Activated naive CD4-positive, alpha-beta T cell treated with Interleukin-2 at 50 U/mL for 16 hours (primary cell): ENCODE data around the gene NABP1.
A peak's percentile ranks its signal among the peaks of the same experiment; 100 is the strongest.

Source experiments
- DNase-seq: peaks from one replicate; pipeline ENCODE4 v3.0.0-alpha.2; 2020

Gene NABP1

DNA sequence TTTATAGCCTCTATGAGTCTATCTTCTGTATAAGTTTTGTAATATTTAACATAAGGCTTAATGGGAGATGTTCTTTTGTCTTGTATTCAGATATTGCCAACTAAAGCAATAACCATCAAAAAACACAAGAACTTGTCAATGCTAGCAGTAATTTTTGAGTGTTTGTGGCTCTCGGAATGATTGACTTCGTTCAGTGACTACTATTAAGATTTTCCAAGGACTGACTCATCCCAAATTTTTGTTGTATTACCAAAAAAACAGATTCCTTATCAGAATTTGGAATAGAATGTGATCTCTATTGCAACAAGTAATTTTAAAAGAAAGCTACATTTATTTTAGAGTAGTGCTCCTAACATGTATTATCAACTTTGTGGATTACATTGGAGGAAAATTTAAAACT lies 8.1 kb downstream of the NABP1 start:
- DNase-seq, result no peak

DNA sequence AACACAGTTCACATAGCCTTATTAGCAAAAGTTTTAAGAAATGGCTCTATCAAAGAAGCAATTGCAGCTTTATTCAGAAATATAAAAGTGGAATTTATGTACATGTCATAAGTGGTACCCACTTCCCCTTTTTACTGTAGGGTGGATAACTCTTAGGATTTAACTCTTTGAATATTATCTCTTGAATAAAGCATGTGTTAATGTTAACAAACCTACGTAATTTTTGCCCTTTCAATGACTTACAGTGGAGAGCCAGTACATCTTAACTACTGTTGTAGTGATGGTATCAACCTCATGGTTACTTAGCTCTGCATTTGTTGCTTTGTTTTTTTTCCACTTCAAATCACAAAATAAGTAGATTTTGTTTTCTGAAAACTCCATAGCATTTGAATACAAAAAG lies 8.8 kb downstream of the NABP1 start:
- no peak for DNase-seq

DNA sequence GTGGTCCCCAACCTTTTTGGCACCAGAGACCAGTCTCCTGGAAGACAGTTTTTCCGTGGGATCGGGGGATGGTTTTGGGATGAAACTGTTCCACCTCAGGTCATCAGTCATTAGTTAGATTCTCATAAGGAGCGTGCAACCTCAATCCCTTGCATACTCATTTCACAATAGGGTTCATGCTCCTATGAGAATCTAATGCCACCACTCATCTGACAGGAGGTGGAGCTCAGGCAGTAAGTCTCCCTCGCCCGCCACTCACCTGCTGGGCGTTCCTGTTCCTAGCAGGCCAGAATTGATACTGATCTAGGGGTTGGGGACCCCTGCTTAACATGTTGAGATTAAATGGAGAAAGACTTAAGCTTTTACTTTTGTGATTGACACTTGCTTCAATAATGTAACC lies 9.9 kb downstream of the NABP1 start:
- no peak for DNase-seq

DNA sequence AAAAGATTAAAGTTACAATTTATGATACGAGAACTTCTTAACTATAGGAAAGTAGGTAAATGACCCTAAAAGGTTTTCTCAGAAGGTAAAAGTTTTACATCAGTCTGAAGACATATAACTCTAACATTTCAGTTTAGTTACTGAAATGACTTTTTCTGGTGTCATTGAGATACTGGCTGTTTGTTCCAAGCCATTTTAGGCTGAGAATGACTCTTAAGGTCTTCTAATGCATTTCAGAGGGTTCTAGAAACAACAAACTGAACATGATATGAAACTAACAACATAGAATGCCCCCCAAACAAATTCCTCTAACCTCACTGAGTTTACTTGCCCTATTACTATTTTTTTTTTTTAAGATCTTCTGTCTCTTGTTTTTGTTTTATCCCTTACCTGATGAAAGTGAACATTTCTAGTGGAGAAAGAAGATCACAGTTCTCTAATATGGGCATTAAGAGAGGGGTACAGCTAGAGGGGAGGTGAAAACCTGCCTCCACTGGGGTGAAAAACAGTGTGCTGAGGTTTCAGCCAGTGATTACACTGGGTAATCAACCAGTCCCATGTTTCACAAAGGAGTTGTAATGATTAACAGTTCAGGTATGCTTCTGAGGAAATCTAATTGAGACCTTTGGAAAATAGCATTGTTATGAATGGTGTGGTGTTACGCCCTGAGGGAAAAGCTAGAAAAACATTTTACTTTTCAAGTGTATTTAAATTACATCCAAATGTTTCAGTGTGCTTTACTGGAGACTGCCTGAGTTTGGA lies 11.2 kb downstream of the NABP1 start:
- DNase-seq, result no peak

DNA sequence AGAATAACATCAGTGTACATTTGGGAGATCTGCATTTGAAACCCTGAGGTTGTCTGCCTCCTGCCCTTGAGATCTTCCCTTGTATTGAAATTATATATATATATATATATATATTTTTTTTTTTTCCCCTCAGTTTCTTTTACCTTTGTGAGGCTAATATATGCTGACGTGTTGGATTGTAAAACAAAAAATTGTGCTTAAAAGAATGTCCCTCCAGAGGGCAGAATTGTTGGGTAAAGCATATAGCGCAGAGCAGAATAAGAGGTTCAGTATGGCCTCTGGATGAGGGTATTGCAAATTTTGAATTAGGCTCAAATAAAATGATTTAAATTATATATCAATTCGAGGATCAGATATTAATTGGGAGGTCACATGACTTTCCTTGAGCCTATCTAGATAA lies 12.4 kb downstream of the NABP1 start:
- no peak for DNase-seq

DNA sequence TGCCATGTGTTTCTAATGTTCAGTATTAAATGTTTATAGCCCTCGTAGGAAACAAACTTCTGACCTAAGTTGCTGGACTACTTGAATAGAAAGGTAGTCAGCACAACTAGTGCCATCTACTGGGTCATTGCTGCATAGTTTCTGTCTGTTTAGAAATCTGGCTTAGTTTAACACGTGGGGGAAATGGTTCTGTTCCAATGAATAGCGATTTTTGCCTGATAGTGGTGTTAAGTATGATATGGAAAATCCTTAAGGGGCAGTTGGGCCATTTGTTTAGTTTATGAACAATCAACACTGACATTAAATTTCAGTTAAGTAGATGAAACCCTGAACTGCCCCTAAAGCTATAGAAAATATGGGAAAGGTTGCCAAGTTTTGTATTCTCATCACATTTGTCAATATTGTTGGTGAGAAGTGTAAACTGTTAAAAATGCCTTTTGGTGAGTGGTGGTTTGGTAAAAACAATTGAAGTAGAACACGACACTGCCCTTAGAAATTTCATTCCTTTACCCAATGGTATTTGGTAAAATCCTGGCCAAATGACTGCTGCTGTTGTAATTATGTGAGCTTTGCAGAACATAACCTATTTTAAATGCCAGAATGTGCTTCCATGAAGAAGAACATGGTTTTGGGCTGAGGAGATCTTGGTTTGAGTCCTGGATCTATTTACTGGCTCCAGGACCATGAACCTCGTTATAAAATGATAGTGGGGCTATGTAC lies 13.2 kb downstream of the NABP1 start:
- peak; percentile 20 for DNase-seq

GRCh38 chr2:191691898-191692297 lies 14.0 kb downstream of the NABP1 start:
- DNase-seq, result no peak

GRCh38 chr2:191692502-191693115 lies 14.7 kb downstream of the NABP1 start:
- DNase-seq, result no peak

DNA sequence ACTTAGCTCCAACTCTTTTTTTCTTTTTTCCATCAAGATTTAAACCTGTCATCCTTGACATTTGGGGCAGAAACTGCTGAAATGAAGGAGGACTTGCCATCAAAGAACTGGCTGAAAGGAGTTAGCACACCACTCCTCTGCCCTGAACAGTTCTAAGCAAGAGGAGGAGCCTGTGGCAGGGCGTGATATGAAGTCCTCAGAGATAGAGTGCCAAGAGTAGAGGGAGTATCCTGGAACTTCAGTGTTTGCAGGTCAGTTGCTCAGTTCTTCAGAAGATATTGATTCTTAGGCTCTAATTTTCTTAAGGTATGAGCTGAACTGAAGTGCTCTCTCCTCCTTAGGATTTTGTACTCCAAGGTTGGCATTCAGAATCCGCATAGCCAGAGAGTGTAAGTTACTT lies 15.2 kb downstream of the NABP1 start:
- DNase-seq, result no peak

GRCh38 chr2:191693778-191694177 lies 15.8 kb downstream of the NABP1 start:
- DNase-seq, result no peak

- no peak for DNase-seq
Measured at GRCh38 chr2:191696001-191696400, 18.1 kb downstream of the NABP1 start.

GRCh38 chr2:191696966-191697365 lies 19.0 kb downstream of the NABP1 start:
- DNase-seq, result no peak

DNA sequence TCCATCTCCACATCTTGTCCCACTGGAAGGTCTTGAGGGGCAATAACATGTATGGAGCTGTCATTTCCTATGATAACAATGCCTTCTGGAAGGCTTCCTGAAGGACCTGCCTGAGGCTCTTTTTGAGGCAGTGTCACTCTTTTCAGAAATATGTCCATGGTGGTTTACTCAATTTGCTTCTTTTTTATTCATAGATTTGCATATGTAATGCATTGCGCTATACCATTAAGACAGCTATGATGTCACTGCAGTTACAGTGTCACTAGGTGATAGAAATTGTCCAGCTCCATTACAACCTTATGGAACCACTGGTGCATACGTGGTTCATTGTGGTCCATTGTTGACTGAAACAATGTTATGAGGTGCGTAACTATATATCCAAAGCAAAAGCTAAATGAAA lies 19.9 kb downstream of the NABP1 start:
- DNase-seq, result no peak

GRCh38 chr2:191699341-191699945 lies 21.5 kb downstream of the NABP1 start:
- no peak for DNase-seq

DNA sequence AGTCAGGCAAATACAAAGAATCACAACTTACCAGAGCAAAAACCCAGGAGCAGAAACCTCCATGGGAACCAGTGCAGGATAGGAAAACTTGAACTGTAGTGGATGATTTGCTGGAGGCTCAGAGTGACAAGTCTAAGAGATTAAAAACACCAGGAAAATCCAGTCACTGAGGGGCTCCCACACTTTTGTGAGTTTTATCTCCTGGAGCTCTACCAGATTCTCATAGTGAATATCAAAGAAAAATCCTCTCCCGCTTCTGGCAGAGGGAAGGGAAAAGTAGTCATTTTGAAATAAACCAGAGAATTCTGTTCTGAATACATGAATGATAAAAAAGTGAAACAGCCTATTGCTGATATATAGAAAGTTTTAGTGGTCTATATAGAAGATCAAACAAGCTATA lies 23.1 kb downstream of the NABP1 start:
- DNase-seq, result no peak

DNA sequence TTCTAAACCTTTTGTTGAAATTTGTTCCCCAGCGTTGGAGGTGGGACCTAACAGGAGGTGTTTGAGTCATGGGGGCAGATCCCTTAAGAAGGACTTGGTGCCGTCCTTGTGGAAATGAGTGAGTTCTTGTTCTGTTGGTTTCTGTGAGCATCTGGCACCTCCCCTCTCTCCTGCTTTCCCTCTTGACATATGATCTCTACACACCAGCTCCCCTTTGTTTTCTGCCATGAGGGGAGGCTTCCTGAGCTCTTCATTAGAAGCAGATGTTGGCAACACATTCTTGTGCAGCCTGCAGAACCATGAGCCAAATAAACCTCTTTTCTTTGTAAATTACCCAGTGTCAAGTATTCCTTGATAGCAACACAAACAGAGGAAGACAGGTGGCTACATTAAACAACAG lies 23.8 kb downstream of the NABP1 start:
- no peak for DNase-seq

GRCh38 chr2:191703079-191703725 lies 25.3 kb downstream of the NABP1 start:
- DNase-seq, result no peak

GRCh38 chr2:191705084-191705483 lies 27.1 kb downstream of the NABP1 start:
- DNase-seq, result no peak

DNA sequence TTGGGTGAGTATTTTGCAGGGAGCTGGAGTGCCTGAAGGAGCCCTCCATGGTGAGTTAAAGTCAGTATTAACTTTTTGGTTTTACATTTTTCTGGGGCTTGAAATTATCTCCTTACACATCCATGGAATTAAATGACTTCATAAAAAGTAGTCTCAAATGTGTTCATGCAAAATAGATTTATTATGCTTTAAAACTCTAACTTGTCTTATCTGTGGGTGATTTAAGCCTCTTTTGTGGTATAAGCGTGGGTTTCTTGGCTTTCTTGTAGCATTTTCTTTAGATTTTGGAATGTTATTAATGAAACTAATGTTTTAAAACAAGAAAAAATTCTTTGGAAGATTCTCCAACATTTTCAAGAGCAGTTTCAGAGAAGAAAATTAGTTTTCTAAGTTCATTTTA lies 27.8 kb downstream of the NABP1 start:
- DNase-seq, result no peak

DNA sequence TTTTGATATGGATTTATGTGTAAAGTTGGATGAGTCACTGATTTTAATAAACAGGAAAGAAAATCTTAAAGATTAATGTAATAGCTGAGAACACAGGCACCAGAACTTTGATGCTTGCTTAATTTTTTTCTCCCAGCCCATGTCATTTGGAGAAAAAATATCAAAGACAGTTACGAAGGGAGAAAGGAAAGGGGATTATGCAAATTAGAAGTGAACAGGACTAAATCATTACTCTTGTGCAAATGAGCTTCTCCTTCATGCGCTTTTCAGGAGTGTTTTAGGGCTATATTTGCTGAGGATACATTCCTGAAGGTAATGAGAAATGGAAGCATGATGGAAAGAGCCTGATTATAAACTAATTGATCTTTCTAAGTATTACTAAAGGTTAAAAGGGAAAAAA lies 28.9 kb downstream of the NABP1 start:
- no peak for DNase-seq

- DNase-seq, result no peak
Measured at GRCh38 chr2:191707542-191707941, 29.6 kb downstream of the NABP1 start.

GRCh38 chr2:191710411-191710900 lies 32.5 kb downstream of the NABP1 start:
- DNase-seq, result no peak

DNA sequence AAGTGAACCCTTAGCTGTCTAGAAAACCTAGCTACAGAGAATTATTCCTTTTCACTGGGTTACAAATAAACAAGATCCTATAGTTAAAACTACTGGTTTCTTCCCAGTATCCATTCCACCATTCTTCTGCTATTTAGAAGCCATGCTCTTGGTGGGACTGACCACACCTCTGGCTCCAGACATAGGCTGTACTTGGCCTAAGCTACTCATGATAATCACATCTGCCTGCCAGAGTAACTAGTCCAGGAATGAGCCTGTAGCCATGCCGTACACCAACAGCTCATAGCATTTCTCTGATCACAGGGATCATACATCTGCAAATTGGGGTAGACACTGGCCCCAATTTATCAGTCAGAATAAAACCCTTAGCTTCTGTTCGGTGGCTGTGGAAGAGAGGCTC lies 33.7 kb downstream of the NABP1 start:
- no peak for DNase-seq
